Trophoblast cell (in vitro differentiated cells and primary cell): ENCODE data around the gene UFC1. TPM values are rescaled to one million over a fixed set of nuclear protein-coding genes. Genes with fewer than 3 reads are reported as not detected.

ENCODE experiments used
- DNase-seq, 2 donors: peaks; one replicate each; pipeline ENCODE4 v3.0.0-alpha.2; 2016
- H2AFZ ChIP-seq: 2 replicates; pipeline ENCODE4 v1.6.1; 2013; ENCODE audit warnings: low read length, moderate library complexity, mild to moderate bottlenecking; ENCODE audit not compliant: insufficient read depth, poor library complexity
- H2AK5ac ChIP-seq: 2 replicates; pipeline ENCODE4 v1.6.1; 2013; ENCODE audit warnings: mild to moderate bottlenecking, low read length
- H2BK120ac ChIP-seq: 2 replicates; pipeline ENCODE4 v1.6.1; 2013; ENCODE audit warnings: low read length, mild to moderate bottlenecking, moderate library complexity; ENCODE audit not compliant: insufficient read depth, poor library complexity
- H2BK12ac ChIP-seq: 2 replicates; pipeline ENCODE4 v1.6.1; 2013; ENCODE audit warnings: mild to moderate bottlenecking, low read length, moderate library complexity
- H2BK5ac ChIP-seq: 2 replicates; pipeline ENCODE4 v1.6.1; 2013; ENCODE audit warnings: low read length, low read depth, moderate library complexity, mild to moderate bottlenecking; ENCODE audit not compliant: poor library complexity
- H3K14ac ChIP-seq: 2 replicates; pipeline ENCODE4 v1.6.1; 2013; ENCODE audit warnings: mild to moderate bottlenecking, low read length
- H3K18ac ChIP-seq: 2 replicates; pipeline ENCODE4 v1.6.1; 2013; ENCODE audit warnings: mild to moderate bottlenecking, low read length
- H3K23ac ChIP-seq: 2 replicates; pipeline ENCODE4 v1.6.1; 2013; ENCODE audit warnings: low read length
- H3K27ac ChIP-seq: 2 replicates; pipeline ENCODE4 v1.5.1; 2013; ENCODE audit warnings: low read depth, mild to moderate bottlenecking, inconsistent platforms, low read length, moderate library complexity
- H3K27me3 ChIP-seq: 2 replicates; pipeline ENCODE4 v1.6.1; 2013; ENCODE audit warnings: inconsistent platforms, mild to moderate bottlenecking, low read length, moderate library complexity; ENCODE audit not compliant: insufficient read depth
- H3K36me3 ChIP-seq, 2 experiments: 1 replicate in 1 of 2; 2 replicates in 1 of 2; pipeline ENCODE4 v1.6.1; 2013; ENCODE audit warnings: low read length in 2 of 2, mild to moderate bottlenecking in 2 of 2, moderate library complexity in 1 of 2; ENCODE audit not compliant: insufficient read depth in 2 of 2, control insufficient read depth in 1 of 2
- H3K4ac ChIP-seq: 2 replicates; pipeline ENCODE4 v1.6.1; 2013; ENCODE audit warnings: low read depth, mild to moderate bottlenecking, low read length, moderate library complexity
- H3K4me1 ChIP-seq, 2 experiments: 1 replicate in 1 of 2; 2 replicates in 1 of 2; pipeline ENCODE4 v1.6.1; 2013; ENCODE audit warnings: low read length in 2 of 2, mild to moderate bottlenecking in 2 of 2, moderate library complexity in 1 of 2; ENCODE audit not compliant: insufficient read depth in 2 of 2, control insufficient read depth in 1 of 2
- H3K4me2 ChIP-seq: 2 replicates; pipeline ENCODE4 v1.6.1; 2013; ENCODE audit warnings: inconsistent platforms, mild to moderate bottlenecking, low read length, moderate library complexity
- H3K4me3 ChIP-seq: 2 replicates; pipeline ENCODE4 v1.5.1; 2013; ENCODE audit warnings: mild to moderate bottlenecking, low read depth, low read length, inconsistent platforms
- H3K79me1 ChIP-seq: one replicate; pipeline ENCODE4 v1.6.1; 2013; ENCODE audit warnings: low read length
- H3K79me2 ChIP-seq: 2 replicates; pipeline ENCODE4 v1.6.1; 2013; ENCODE audit warnings: low read length, mild to moderate bottlenecking; ENCODE audit not compliant: control insufficient read depth, insufficient read depth, poor library complexity
- H3K9ac ChIP-seq: 2 replicates; pipeline ENCODE4 v1.6.1; 2013; ENCODE audit warnings: mild to moderate bottlenecking, low read length
- H3K9me3 ChIP-seq: 2 replicates; pipeline ENCODE4 v1.6.1; 2013; ENCODE audit warnings: low read depth, mild to moderate bottlenecking, control low read depth, inconsistent platforms, low read length; ENCODE audit not compliant: insufficient read depth
- H4K12ac ChIP-seq: 2 replicates; pipeline ENCODE4 v1.6.1; 2013; ENCODE audit warnings: low read depth, mild to moderate bottlenecking, low read length, moderate library complexity
- H4K8ac ChIP-seq: 2 replicates; pipeline ENCODE4 v1.6.1; 2013; ENCODE audit warnings: low read depth, mild to moderate bottlenecking, low read length, moderate library complexity
- H4K91ac ChIP-seq: one replicate; pipeline ENCODE4 v1.6.1; 2013; ENCODE audit warnings: low read depth, mild to moderate bottlenecking, low read length, moderate library complexity
- WGBS: extraction: QIAGEN DNeasy Blood & Tissue Kit; methylation state at CpG from one replicate; pipeline ENCODE4 v1.1.7; 2013; ENCODE audit warnings: missing lambda C conversion rate; ENCODE audit not compliant: insufficient read length, insufficient coverage; ENCODE audit errors: extremely low coverage; 5-methylcytosine and 5-hydroxymethylcytosine counted together
- polyA plus RNA-seq: library from polyadenylated mRNA; stranded (reverse); fragments of 200-250 nt; gene quantifications from 2 replicates; pipeline ENCODE4 v1.2.3, GENCODE V29; 2013

Gene UFC1
- 116 and 121 TPM in 2 replicates for polyA plus RNA-seq

- H2BK12ac ChIP-seq: peak within 1 kb of the TSS; percentile 59
- H4K8ac ChIP-seq: peak within 1 kb of the TSS; percentile 99
- peak within 1 kb of the TSS; percentile 67 for H3K9ac ChIP-seq
- peak within 1 kb of the TSS; percentile 97 for H3K18ac ChIP-seq
- no CpG with 5 or more reads among the region's 33 CpGs for WGBS
- H2BK120ac ChIP-seq: peak within 1 kb of the TSS; percentile 96
- peaks cover 5% of the 10 kb centered on the region for H3K79me2 ChIP-seq
- peaks cover 3 to 4% of the 10 kb centered on the region in 2 experiments for H3K4me1 ChIP-seq
- peak within 1 kb of the TSS; percentile 95 for H2BK5ac ChIP-seq
- H2AK5ac ChIP-seq: peak within 1 kb of the TSS; percentile 79
- no peaks in the 10 kb centered on the region for H3K27me3 ChIP-seq
- peaks cover 4 to 17% of the 10 kb centered on the region in 2 experiments for H3K36me3 ChIP-seq
- peak within 1 kb of the TSS; percentile 99 for H4K12ac ChIP-seq
- no peaks in the 10 kb centered on the region for H3K9me3 ChIP-seq
- peak within 1 kb of the TSS; percentile 97 for H4K91ac ChIP-seq
- peak within 1 kb of the TSS; percentile 81 for H3K27ac ChIP-seq
- DNase-seq: peak; percentile 91 to 94
- H3K4ac ChIP-seq: peak within 1 kb of the TSS; percentile 77
- peak within 1 kb of the TSS; percentile 94 for H3K14ac ChIP-seq
- H2AFZ ChIP-seq: peak within 1 kb of the TSS; percentile 98
- H3K4me2 ChIP-seq: peak within 1 kb of the TSS; percentile 65
- no peak within 1 kb of the TSS for H3K23ac ChIP-seq
- peaks cover 6% of the 10 kb centered on the region for H3K79me1 ChIP-seq
- peak within 1 kb of the TSS; percentile 75 for H3K4me3 ChIP-seq
These were observed at the start of gene UFC1 for GRCh38 chr1:161153682-161154337. UFC1 (plus strand) TSS chr1:161153978; CDS start chr1:161153998, 20 bp downstream.

- H2BK5ac ChIP-seq: no peak overlapping the region
- H3K36me3 ChIP-seq: peaks cover 9 to 14% of the 10 kb centered on the region in 2 experiments
- no peak overlapping the region for H3K14ac ChIP-seq
- H3K4ac ChIP-seq: no peak overlapping the region
- no peak overlapping the region for H4K91ac ChIP-seq
- H2AFZ ChIP-seq: no peak overlapping the region
- H3K23ac ChIP-seq: no peak overlapping the region
- no peak overlapping the region for H2BK12ac ChIP-seq
- no peak overlapping the region for H3K4me3 ChIP-seq
- no peaks in the 10 kb centered on the region for H3K79me2 ChIP-seq
- H3K4me2 ChIP-seq: no peak overlapping the region
- no peak overlapping the region for H3K9ac ChIP-seq
- no CpG with 5 or more reads among the region's 1 CpG for WGBS
- H3K9me3 ChIP-seq: no peaks in the 10 kb centered on the region
- no peak overlapping the region for H4K12ac ChIP-seq
- H3K79me1 ChIP-seq: no peaks in the 10 kb centered on the region
- H2BK120ac ChIP-seq: no peak overlapping the region
- no peak overlapping the region for H3K27ac ChIP-seq
- H3K27me3 ChIP-seq: no peaks in the 10 kb centered on the region
- H3K4me1 ChIP-seq: no peaks in the 10 kb centered on the region
- no peak for DNase-seq
- no peak overlapping the region for H4K8ac ChIP-seq
- H2AK5ac ChIP-seq: no peak overlapping the region
- H3K18ac ChIP-seq: no peak overlapping the region
These were observed 47.3 kb upstream of the UFC1 start for GRCh38 chr1:161106431-161106830.

GRCh38 chr1:161111117-161111516 lies 42.7 kb upstream of the UFC1 start:
- no peak overlapping the region for H3K27ac ChIP-seq
- no peak overlapping the region for H2AK5ac ChIP-seq
- peaks cover 0 to 10% of the 10 kb centered on the region in 2 experiments for H3K36me3 ChIP-seq
- no peak overlapping the region for H4K12ac ChIP-seq
- no peaks in the 10 kb centered on the region for H3K79me1 ChIP-seq
- H3K18ac ChIP-seq: no peak overlapping the region
- H3K4me1 ChIP-seq: no peaks in the 10 kb centered on the region
- no peak overlapping the region for H4K91ac ChIP-seq
- H3K79me2 ChIP-seq: peaks cover 2% of the 10 kb centered on the region
- no peak overlapping the region for H3K14ac ChIP-seq
- H3K4me3 ChIP-seq: no peak overlapping the region
- no peaks in the 10 kb centered on the region for H3K9me3 ChIP-seq
- no peak overlapping the region for H2BK12ac ChIP-seq
- WGBS: no CpG with 5 or more reads among the region's 3 CpGs
- H2BK120ac ChIP-seq: no peak overlapping the region
- no peak overlapping the region for H4K8ac ChIP-seq
- no peaks in the 10 kb centered on the region for H3K27me3 ChIP-seq
- H3K23ac ChIP-seq: no peak overlapping the region
- H2BK5ac ChIP-seq: no peak overlapping the region
- H3K4me2 ChIP-seq: no peak overlapping the region
- H3K9ac ChIP-seq: no peak overlapping the region
- no peak for DNase-seq
- no peak overlapping the region for H2AFZ ChIP-seq
- H3K4ac ChIP-seq: no peak overlapping the region

- Histone ChIP-seq H3K9me3 (no peaks in the 10 kb centered on the region), H4K91ac (no peak overlapping the region), H3K14ac (no peak overlapping the region), H2BK12ac (no peak overlapping the region), H3K9ac (no peak overlapping the region), H3K79me2 (peaks cover 2% of the 10 kb centered on the region), H3K4me3 (no peak overlapping the region), H3K27me3 (no peaks in the 10 kb centered on the region), H2AK5ac (no peak overlapping the region), H4K8ac (no peak overlapping the region), H2AFZ (no peak overlapping the region), H3K79me1 (no peaks in the 10 kb centered on the region), H3K23ac (no peak overlapping the region), H3K18ac (no peak overlapping the region), H3K4me2 (no peak overlapping the region), H3K4ac (no peak overlapping the region), H4K12ac (no peak overlapping the region), H3K27ac (no peak overlapping the region), H3K36me3 (peaks cover 0 to 10% of the 10 kb centered on the region in 2 experiments), H2BK5ac (no peak overlapping the region), H3K4me1 (no peaks in the 10 kb centered on the region), H2BK120ac (no peak overlapping the region)
- WGBS: no CpG with 5 or more reads among the region's 2 CpGs
- DNase-seq: no peak
These were observed 42.3 kb upstream of the UFC1 start for GRCh38 chr1:161111527-161111926.
